UCSD-AML1 (cell line): ENCODE results near the gene CBR1.

Source experiments
- DNase-seq: peaks from one replicate; lab custom pipeline; 2025; ENCODE audit not compliant: unreplicated experiment; lab: John Stamatoyannopoulos, UW

CBR1 gene

GRCh38 chr21:36113647-36114428, 44.0 kb downstream of the CBR1 start:
- peak; percentile 37 for DNase-seq

GRCh38 chr21:36115138-36115730, 45.4 kb downstream of the CBR1 start:
- no peak for DNase-seq

GRCh38 chr21:36117286-36117741, 47.5 kb downstream of the CBR1 start:
- no peak for DNase-seq

- DNase-seq = no peak
Measured at GRCh38 chr21:36120304-36120888, 50.6 kb downstream of the CBR1 start.
